ENCODE results near the gene AR.
"Not testable (repeated sequence)": the region's sequence is repeated elsewhere in the genome, so short reads cannot be mapped to it uniquely, and the experiment has no call there.

AR gene

DNA sequence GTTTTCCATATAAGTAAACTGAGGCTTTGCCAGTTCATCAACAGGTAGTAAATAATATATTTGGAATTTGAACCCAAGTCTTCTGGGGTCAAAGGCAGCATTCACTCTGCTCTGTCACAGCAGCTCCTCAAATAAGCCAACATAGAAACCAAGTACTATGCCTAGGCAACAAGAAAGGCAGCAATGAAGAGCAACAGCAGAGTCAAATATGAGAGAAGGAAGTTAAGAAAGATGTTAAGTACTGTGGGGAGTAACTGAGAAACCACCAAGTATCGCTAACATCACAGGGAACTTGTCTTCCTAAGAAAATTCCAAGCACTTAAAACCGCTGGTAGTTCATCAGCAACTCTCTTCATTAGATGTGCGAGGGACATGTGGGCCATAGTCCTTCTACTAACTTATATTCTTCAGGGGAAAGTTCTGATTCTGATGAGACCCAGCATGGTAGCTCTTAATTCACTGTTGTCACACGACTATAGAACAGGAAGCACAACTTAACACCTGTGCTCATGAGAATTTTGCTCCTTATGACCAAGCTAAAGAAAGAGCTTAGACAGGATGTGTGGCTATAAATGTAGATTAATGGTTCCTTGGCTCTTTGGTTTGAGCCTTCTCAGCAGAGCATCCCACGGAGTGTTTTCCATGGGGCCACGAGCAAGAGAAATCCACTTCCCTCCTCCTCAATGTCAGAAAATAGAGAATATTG, 107.8 kb downstream of the AR start:
- no peak for DNase-seq

DNA sequence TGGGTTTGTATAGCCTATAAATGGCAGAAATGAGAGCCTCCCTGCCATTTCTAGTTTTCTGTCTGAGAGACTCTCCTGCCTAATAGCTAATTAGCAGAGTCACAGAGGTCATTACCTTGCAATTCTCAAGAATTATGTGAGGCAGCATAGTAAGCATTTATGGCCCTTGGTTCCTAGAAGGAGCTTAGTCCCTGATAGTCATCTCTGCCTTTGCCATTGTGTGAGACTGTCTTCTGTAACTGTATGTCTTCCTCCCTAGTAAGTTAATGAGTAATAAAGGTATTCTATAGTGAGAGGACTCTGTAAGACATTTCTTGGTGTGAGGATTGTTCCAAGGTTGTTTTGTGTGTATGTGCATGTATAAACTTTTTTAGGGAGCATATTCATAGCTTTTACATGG, 108.7 kb downstream of the AR start:
- DNase-seq: no peak

DNA sequence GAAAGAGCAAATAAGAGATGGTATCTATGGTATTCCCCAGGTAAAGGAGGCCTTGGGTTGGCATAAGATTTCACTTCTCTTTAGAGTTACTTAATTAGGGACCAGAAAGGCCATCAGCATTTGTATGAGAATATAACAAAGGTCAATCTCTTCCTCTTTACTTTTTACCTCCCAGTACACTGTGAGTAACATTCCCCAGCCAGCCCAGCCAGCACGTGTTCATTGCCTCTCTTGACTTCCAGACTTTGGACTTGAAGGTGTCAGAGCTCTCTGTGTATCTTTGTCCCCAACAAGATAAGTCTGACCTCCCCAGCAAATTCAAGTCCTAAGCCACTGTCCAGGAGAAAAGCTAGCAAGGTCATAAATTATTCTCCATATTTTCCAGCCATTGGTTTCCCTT, 110.5 kb downstream of the AR start:
- no peak for DNase-seq

DNA sequence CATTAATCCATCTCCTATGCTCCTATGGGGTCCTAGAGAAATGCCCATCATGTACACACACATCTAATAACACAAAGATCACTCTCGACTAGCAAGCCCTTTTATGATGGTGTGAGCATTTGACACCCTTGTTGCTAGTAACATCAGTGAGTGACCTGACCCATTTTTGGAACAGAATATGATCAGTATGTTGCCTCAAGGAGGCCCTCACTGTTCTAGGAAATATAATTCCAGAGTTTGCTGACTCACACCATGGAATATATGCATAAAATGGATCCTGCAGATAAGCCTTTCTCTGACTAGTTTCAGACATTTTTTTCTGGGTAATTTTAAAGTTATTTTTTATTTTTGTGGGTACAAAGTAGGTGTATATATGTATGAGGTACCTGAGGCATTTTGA, 121.8 kb downstream of the AR start:
- no peak for DNase-seq

DNA sequence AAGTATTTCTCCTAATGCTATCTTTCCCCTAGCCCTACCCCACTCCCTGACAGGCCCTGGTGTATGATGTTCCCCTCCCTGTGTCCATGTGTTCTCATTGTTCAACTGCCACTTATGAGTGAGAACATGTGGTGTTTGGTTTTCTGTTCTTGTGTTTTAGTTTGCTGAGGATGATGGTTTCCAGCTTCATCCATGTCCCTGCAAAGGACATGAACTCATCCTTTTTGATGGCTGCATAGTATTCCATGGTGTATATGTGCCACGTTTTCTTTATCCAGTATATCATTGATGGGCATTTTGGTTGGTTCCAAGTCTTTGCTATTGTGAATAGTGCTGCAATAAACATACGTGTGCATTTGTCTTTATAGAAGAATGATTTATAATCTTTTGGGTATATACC, 126.9 kb downstream of the AR start:
- not testable (repeated sequence) for DNase-seq

DNA sequence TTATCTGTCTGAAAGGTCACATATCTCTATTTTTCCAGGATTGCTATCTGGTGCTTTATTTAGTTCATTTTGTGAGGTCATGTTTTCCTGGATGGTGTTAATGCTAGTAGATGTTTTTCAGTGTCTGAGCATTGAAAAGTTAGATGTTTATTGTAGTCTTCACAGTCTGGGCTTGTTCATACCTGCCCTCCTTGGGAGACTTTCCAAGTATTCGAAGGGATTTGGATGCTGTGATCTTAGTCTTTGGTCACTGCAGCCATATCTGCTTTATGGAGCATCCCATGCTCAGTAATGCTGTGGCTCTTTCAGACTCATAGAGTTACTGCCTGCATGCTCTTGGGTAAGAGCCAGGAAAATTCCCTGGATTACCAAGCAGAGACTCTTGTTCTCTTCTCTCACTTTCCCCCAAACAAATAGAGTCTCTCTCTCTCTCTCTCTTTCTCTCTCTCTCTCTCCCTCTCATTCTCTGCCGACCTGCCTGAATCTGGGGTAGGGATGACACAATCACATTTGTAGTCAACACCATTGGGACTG, 130.0 kb downstream of the AR start:
- no peak for DNase-seq

DNA sequence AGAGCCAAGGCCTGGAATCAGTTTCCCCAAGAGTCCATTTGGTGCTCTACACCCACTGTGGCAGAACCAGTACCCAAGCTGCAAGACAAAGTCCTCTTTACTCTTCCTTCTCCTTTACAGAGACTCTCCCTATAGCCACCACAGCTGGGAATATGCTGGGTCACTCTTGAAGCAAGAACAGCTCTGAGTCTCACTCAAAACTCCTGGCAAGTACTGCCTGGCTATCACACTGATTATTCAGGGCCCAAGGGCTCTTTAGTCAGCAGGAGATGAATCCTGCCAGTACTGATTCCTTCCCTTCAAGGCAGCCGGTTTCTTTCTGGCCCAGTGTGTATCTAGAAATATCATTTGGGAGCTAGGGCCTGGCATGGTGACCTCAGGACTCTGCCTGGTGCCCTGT, 130.9 kb downstream of the AR start:
- DNase-seq: no peak

DNA sequence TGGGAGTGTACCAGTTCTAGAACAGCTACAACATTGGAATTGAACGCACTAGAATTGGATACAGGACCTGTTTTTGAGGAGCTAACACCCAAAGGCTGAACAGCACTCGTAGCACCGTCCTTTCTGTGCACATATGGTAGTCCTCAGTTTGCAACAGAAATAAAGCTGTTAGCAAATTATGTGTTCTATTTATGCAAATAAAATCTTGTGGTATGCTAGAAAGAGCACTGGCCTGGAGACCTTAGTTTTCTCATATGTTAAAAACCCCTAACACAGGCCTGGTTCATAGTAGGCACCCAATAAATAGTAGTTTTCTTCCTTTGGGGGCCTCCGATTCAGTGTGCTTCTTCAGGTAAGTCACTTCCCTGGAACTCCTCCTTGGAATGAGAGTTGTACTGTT, 140.3 kb downstream of the AR start:
- DNase-seq: no peak

DNA sequence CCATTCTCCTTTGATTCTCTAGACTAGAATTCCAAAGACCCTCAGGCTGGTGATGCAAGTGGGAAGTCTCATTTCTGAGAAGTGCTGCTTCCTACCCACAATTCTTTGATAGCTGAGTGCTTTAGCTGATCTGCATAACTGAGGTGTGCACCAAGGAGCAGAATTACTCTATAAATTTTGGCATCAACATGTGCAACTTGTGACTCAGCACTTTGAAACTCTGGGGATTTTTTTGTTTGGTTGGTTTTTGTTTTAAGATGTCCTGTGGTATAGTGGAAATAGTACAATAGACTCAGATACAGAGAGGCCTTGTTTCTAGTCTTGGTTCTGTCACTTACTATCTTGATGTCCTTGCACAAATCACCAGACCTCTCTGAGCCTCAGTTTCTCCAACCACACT, 148.4 kb downstream of the AR start:
- DNase-seq: no peak

DNA sequence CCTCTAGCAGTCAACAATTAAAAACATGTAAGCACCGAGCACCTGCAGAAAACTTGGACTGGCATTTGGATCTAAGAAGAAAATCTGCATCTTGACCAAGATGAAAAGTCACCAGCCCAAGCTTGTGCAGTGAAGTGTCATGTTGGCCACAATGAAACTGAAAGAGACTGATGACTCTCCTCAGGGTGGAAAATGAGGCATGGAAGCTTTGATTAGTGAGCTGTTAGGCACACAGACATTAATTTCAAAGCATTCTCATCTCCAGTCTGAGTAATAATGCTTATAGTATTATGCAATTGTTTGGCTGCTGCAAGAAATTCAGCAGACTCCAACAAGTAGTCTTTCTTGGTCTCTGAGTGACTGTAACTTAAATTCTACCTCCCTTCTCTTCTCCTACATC, 150.1 kb downstream of the AR start:
- DNase-seq: no peak

DNA sequence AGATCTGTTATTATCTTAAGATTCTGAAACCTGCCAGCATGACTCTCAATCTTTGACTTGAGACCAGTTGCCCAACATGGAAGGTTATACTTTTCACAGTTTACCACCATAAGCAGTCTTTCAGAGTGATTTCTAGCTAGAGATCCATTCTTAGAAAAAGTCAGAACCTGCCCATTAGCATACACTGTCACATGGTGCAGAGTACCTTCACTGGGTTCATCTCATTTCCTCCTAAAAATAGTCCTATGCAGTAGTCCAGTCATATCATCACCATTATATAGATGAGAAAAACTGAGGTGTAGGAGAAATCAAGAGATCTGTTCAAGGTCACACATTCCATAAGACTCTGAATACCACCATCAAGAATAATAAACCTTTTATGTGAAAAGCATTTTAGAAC, 153.6 kb downstream of the AR start:
- no peak for DNase-seq

DNA sequence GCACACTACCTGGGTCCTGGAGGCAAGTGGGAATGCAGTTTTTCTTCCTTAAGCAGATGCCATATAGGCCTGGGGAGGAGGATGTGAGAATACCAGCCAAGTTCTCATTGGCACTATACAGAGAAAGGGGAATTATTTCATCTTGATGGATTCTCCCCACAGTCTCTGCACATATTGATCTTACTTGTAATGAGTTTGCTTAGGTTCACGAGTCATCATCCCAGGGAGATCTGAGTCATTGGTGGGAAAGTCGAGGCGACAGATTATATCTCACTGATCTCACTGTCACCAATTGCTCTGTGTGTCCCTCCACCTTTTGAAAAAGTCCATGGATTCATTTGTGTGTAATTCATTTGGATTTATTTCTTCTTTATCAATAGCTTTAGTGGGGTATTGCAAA, 156.8 kb downstream of the AR start:
- no peak for DNase-seq

DNA sequence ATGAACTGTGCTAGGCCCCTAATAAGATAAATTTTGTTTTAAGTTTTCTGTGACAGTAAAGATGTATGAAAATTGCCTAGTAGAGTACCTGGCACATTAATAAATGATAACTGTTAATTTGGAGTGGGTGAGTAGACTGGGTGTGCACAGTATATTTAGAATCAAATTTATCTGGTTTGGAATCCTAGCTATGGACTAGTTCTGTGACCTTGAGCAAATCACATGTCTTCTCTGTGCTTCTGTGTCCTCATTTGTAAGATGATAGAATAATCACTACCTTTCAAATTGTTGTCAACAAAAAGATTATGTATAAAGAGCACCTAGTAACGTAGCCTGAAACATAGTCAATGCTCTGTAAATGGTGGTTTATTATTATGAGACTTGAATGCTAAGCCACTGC, 170.2 kb downstream of the AR start:
- no peak for DNase-seq

DNA sequence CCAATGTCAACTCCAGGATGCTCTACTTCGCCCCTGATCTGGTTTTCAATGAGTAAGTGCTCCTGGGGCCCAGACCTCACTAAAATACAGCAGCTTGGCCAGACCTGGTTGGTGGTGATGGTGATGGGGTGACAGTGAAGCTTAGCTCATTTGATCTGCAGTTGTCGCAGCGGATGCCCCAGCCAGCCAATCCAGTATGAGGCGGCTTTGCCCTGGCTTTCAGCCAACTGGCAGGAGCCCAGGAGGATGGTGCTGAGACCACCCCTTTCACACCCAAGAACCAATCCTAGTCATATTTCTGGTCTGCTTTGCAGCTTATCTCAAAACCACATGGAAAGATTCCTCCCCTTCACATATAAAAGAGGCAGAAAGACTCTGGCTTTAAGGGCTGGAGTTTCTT, 173.8 kb downstream of the AR start:
- DNase-seq: no peak

DNA sequence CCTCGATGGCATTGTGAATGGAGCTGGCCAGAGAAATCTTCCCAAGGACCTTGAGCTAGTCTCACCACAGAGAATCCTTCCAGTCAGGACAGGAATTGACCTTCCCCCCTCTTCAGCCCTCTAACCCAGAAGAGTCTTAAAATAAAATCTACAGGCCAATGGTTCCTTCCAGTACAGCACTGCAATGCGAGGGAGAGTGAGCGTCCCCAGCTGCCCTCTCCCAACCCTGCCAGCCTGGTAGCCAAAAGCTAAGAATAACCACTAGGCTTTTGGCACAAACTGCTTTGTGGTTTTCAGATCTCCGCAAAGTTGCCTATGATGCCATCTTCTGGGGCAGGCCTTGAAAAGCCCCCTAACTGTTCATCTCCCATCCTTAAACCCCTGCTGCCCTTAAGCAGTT, 175.1 kb downstream of the AR start:
- no peak for DNase-seq

DNA sequence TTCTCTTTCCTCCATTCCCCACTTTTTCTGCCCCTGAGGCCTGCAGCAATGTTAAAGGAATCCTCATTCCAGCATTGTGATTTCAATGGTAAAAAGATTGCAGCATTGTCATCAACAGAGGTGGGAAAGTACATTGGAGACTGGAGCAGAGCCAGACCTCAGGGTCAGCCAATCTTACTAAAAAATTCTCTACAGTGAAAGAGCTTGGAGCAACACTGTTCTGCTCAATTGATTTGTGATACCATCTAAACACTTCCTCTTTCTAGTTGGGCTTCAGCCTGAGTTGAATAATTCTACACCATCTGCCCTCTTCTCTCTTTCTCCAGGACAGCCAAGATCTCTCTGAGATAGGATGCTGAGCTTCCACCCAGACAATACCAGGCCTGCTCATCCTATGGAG, 176.5 kb downstream of the AR start:
- no peak for DNase-seq

DNA sequence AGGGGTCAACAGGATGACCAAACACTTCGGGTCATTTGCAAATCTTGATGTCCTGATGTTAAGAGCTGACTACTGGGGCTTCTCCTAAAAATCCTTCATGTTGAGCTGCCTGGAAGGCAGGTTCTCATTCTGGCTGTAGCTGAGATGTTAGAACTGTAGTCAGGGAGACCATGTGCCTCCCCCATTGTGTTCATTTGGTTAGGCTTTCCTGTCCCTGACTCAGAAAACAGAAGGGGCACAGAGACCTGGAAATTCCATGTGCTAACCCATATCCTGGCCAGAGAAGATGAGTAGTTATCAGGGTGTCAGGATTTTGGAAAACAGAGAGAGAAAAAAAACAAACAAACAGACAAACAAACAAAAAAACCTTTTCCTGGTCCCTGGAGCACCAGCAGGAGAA, 177.5 kb downstream of the AR start:
- DNase-seq: no peak

DNA sequence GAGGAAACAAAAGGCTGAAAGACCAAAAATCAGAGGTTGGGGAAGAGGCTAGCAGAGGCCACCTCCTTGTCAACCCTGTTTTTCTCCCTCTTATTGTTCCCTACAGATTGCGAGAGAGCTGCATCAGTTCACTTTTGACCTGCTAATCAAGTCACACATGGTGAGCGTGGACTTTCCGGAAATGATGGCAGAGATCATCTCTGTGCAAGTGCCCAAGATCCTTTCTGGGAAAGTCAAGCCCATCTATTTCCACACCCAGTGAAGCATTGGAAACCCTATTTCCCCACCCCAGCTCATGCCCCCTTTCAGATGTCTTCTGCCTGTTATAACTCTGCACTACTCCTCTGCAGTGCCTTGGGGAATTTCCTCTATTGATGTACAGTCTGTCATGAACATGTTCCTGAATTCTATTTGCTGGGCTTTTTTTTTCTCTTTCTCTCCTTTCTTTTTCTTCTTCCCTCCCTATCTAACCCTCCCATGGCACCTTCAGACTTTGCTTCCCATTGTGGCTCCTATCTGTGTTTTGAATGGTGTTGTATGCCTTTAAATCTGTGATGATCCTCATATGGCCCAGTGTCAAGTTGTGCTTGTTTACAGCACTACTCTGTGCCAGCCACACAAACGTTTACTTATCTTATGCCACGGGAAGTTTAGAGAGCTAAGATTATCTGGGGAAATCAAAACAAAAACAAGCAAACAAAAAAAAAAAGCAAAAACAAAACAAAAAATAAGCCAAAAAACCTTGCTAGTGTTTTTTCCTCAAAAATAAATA, 179.9 kb downstream of the AR start:
- DNase-seq: no peak

DNA sequence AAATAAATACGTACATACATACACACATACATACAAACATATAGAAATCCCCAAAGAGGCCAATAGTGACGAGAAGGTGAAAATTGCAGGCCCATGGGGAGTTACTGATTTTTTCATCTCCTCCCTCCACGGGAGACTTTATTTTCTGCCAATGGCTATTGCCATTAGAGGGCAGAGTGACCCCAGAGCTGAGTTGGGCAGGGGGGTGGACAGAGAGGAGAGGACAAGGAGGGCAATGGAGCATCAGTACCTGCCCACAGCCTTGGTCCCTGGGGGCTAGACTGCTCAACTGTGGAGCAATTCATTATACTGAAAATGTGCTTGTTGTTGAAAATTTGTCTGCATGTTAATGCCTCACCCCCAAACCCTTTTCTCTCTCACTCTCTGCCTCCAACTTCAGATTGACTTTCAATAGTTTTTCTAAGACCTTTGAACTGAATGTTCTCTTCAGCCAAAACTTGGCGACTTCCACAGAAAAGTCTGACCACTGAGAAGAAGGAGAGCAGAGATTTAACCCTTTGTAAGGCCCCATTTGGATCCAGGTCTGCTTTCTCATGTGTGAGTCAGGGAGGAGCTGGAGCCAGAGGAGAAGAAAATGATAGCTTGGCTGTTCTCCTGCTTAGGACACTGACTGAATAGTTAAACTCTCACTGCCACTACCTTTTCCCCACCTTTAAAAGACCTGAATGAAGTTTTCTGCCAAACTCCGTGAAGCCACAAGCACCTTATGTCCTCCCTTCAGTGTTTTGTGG, 180.7 kb downstream of the AR start:
- no peak for DNase-seq

DNA sequence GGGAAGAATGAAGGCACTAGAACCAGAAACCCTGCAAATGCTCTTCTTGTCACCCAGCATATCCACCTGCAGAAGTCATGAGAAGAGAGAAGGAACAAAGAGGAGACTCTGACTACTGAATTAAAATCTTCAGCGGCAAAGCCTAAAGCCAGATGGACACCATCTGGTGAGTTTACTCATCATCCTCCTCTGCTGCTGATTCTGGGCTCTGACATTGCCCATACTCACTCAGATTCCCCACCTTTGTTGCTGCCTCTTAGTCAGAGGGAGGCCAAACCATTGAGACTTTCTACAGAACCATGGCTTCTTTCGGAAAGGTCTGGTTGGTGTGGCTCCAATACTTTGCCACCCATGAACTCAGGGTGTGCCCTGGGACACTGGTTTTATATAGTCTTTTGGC, 181.7 kb downstream of the AR start:
- no peak for DNase-seq

DNA sequence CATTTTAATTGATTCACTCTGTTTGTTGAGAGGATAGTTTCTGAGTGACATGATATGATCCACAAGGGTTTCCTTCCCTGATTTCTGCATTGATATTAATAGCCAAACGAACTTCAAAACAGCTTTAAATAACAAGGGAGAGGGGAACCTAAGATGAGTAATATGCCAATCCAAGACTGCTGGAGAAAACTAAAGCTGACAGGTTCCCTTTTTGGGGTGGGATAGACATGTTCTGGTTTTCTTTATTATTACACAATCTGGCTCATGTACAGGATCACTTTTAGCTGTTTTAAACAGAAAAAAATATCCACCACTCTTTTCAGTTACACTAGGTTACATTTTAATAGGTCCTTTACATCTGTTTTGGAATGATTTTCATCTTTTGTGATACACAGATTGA, 182.2 kb downstream of the AR start:
- DNase-seq: no peak

DNA sequence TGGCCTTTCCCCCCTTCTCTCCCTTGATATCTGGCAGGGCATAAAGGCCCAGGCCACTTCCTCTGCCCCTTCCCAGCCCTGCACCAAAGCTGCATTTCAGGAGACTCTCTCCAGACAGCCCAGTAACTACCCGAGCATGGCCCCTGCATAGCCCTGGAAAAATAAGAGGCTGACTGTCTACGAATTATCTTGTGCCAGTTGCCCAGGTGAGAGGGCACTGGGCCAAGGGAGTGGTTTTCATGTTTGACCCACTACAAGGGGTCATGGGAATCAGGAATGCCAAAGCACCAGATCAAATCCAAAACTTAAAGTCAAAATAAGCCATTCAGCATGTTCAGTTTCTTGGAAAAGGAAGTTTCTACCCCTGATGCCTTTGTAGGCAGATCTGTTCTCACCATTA, 183.8 kb downstream of the AR start:
- no peak for DNase-seq

DNA sequence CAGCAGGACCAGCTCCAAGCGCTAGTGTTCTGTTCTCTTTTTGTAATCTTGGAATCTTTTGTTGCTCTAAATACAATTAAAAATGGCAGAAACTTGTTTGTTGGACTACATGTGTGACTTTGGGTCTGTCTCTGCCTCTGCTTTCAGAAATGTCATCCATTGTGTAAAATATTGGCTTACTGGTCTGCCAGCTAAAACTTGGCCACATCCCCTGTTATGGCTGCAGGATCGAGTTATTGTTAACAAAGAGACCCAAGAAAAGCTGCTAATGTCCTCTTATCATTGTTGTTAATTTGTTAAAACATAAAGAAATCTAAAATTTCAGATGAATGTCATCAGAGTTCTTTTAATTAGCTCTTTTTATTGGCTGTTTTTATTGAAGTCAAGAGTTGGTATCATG, 186.5 kb downstream of the AR start:
- DNase-seq: no peak

DNA sequence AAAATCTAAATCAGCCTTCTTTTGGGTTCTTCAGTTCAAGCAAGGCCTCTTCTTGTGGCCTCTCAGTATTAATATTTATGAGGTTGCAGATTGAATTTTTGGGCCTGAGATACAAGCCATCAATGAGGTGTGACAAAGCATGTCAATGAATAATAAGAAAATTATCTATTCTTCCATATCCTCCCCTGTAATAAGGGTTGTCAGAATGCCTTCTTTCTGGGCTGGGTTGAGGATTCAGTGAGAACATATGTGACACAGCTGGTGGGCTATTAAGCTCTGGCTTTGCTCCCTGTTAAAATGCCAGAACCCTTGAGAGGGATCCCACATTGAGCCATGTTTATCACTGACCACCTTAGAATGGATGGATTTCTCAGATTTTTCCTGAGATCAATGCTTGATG, 187.2 kb downstream of the AR start:
- no peak for DNase-seq

Data from activated T-cell treated with anti-CD3 and anti-CD28 coated beads, Interleukin-2, amount 50 U/mL, for 1 hour (primary cell).